Right forelimb (tissue), 1 donor: ENCODE data around the gene C6orf15.

Experiments
- DNase-seq: peaks from one replicate; pipeline ENCODE4 v3.0.0-alpha.2; 2018

The C6orf15 gene

GRCh38 chr6:31065556-31065955 lies 46.8 kb downstream of the C6orf15 start:
- no peak for DNase-seq

DNA sequence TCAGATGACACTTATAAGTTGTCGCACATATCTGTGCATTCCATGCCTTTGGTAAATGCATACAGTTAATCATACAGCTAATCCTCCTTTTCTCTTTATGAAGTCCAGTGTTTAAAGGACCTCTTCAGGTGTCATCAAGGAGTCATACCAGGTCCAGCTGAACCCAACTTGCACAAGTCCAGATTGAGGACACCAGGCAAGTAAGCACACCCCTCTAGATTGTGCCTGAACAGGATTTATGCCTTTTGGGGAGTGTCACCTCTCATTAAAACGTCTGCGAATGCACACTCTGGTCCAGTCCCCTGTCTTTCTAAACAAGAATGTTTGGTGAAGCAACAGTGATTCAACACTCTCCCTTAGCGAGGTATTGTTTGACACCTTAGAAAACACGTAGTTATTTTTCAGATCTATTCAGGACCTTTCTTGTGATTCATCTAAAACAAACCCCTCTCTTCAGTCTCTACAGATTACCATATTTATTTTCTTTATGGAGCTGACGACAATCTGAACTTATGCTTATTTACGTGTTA lies 48.4 kb downstream of the C6orf15 start:
- no peak for DNase-seq
